ENCODE measurements around the gene YY1. TPM values are rescaled to one million over a fixed set of nuclear protein-coding genes. Genes with fewer than 3 reads are reported as not detected.
"Not testable (repeated sequence)": the region's sequence is repeated elsewhere in the genome, so short reads cannot be mapped to it uniquely, and the experiment has no call there.

Gene YY1
- total RNA-seq, 2 experiments from 2014 or later = 88.6 to 98.2 TPM

DNA sequence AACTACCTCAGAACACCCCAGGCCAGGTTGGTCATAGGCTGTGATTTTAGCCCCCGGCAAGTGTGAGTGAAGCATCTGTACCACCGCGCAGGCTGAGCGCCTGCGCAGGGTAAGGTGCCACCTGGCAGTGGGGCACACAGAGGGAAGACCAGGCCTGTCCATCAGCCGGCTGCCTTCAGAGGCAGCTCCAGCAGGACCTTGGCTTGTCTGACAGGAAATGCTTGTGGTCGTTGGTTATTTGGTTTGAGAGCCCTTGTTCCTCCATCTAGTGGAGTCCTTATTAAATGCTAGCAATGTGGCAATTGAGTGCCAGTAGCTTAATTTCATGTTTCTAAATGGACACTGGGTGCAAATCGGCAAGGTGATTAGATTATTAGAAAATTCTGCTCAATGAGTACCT lies 39.8 kb downstream of the YY1 start:
- POLR2A ChIA-PET = no interaction called here
- H3K27ac Mint-ChIP-seq = peak overlapping the region; percentile 4
- no peak for DNase-seq
- H3K36me3 Mint-ChIP-seq = peaks cover 16% of the 10 kb centered on the region
- H3K27me3 Mint-ChIP-seq = no peaks in the 10 kb centered on the region
- CTCF ChIA-PET = interaction anchor here (0.7 kb wide), 2 partner anchors 16 to 75 kb away, joined by 3 read pairs; no protein-coding TSS in a partner anchor
- intact Hi-C loops (cut with micrococcal nuclease) = loop anchor here (5.0 kb wide), 1 partner anchor 36 kb away; no protein-coding TSS in a partner anchor
- H3K4me1 Mint-ChIP-seq (ENCODE audit: low read depth) = peaks cover 43% of the 10 kb centered on the region
- no peak overlapping the region for H3K4me3 Mint-ChIP-seq
- H3K9me3 Mint-ChIP-seq = no peaks in the 10 kb centered on the region

DNA sequence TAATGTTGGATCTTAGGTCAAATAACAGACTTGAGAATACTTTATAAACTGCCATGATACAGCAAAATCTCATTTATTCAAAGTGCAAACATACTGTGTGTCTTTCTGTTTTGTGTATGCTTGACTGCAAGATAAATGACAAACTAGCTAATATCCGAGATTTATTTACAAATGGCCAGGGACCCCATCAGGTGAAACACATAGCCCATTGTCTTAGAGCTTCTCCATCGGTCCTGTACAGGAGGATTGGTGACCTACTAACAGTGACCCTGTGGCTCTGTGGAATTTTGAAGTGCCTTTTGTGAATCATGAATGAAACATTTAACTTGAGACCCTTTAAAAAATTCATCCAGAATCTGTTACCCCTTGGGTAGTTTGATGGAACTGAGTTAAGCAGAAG lies 40.2 kb downstream of the YY1 start:
- H3K4me3 Mint-ChIP-seq = no peak overlapping the region
- POLR2A ChIA-PET = no interaction called here

DNA sequence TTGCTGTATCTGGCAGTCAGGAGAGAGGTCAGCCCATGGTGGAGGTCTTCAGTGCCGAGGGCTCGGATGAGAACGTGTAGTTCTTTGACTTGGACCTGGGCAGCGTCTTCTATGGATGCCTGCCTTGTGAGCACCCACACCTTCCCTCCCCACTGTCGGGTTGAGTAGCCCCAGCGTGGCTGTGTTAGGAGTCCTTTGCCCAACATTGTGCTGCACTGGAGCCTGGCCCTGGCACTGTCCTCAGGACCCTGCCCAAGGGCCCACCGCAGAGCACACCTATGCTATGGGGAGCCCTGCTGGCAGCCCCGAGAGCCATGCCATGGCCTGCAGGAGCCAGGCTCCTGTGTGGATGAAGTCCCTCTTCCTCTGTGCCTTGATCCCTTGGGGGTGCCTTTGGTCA lies 40.6 kb downstream of the YY1 start:
- H3K9me3 Mint-ChIP-seq = no peaks in the 10 kb centered on the region
- H3K4me3 Mint-ChIP-seq = no peak overlapping the region
- peaks cover 38% of the 10 kb centered on the region for H3K4me1 Mint-ChIP-seq (ENCODE audit: low read depth)
- H3K27me3 Mint-ChIP-seq = no peaks in the 10 kb centered on the region
- peaks cover 11% of the 10 kb centered on the region for H3K36me3 Mint-ChIP-seq
- intact Hi-C loops (cut with micrococcal nuclease) = loop anchor here (5.0 kb wide), 1 partner anchor 37 kb away; no protein-coding TSS in a partner anchor
- CTCF ChIA-PET = no interaction called here
- H3K27ac Mint-ChIP-seq = peak overlapping the region; percentile 18
- DNase-seq = no peak
- POLR2A ChIA-PET = no interaction called here

More for the DNA sequence above, 40.2 kb downstream of the YY1 start:
- Mint-ChIP-seq H3K9me3 (no peaks in the 10 kb centered on the region), H3K27me3 (no peaks in the 10 kb centered on the region), H3K36me3 (peaks cover 15% of the 10 kb centered on the region), H3K4me1 (ENCODE audit: low read depth) (peaks cover 40% of the 10 kb centered on the region), H3K27ac (peak overlapping the region; percentile 4)
- no peak for DNase-seq
- CTCF ChIA-PET = interaction anchor here (0.7 kb wide), 1 partner anchor 17 kb away, joined by 3 read pairs; no protein-coding TSS in a partner anchor
- intact Hi-C loops (cut with micrococcal nuclease) = loop anchor here (5.0 kb wide), 1 partner anchor 37 kb away; no protein-coding TSS in a partner anchor

- CTCF ChIA-PET = interaction anchor here (2.4 kb wide), 1 partner anchor 41 kb away, joined by 13 read pairs; no protein-coding TSS in a partner anchor
- Mint-ChIP-seq H3K36me3 (peaks cover 5% of the 10 kb centered on the region), H3K27ac (peak overlapping the region; percentile 34), H3K27me3 (no peaks in the 10 kb centered on the region), H3K9me3 (no peaks in the 10 kb centered on the region), H3K4me1 (ENCODE audit: low read depth) (peaks cover 24% of the 10 kb centered on the region), H3K4me3 (no peak overlapping the region)
- no peak for DNase-seq
- intact Hi-C loops (cut with micrococcal nuclease) = no loop called here
- POLR2A ChIA-PET = no interaction called here
Measured at GRCh38 chr14:100281286-100282082, 42.5 kb downstream of the YY1 start.

DNA sequence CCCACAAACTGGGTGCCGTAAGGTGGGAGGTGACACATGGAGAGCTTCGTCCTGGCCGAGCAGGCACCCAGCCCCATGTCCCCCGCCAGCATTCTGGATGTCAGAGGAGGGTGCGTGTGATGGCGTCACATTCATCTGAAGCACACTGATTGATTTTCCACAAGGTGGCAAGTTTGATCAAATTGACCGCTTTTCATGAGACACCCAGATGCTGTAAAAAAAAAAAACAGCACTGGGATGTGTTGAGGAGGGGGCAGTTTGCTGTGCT lies 43.1 kb downstream of the YY1 start:
- peaks cover 5% of the 10 kb centered on the region for H3K36me3 Mint-ChIP-seq
- H3K4me1 Mint-ChIP-seq (ENCODE audit: low read depth) = peaks cover 21% of the 10 kb centered on the region
- CTCF ChIA-PET = interaction anchor here (0.9 to 2.4 kb wide), 3 partner anchors 36 to 96 kb away, joined by 3 to 13 read pairs (median 3); no protein-coding TSS in a partner anchor
- no peaks in the 10 kb centered on the region for H3K27me3 Mint-ChIP-seq
- intact Hi-C loops (cut with micrococcal nuclease) = no loop called here
- POLR2A ChIA-PET = no interaction called here
- no peaks in the 10 kb centered on the region for H3K9me3 Mint-ChIP-seq
- H3K27ac Mint-ChIP-seq = peak overlapping the region; percentile 53
- H3K4me3 Mint-ChIP-seq = no peak overlapping the region
- DNase-seq = no peak

- no peak overlapping the region for H3K4me3 Mint-ChIP-seq
- intact Hi-C loops (cut with micrococcal nuclease) = no loop called here
Measured at GRCh38 chr14:100282766-100283419, 43.9 kb downstream of the YY1 start.

GRCh38 chr14:100283436-100283835 lies 44.5 kb downstream of the YY1 start:
- POLR2A ChIA-PET = interaction anchor here (0.6 kb wide), 1 partner anchor 21 kb away, joined by 3 read pairs; no protein-coding TSS in a partner anchor
- H3K4me3 Mint-ChIP-seq; H3K9me3 Mint-ChIP-seq; DNase-seq; H3K27ac Mint-ChIP-seq; H3K36me3 Mint-ChIP-seq; intact Hi-C loops (cut with micrococcal nuclease); H3K27me3 Mint-ChIP-seq: not testable (repeated sequence)
- CTCF ChIA-PET = interaction anchor here (0.8 to 4.9 kb wide), 10 partner anchors 8 to 370 kb away, joined by 3 to 46 read pairs (median 4); no protein-coding TSS in a partner anchor
- peaks cover 12% of the 10 kb centered on the region for H3K4me1 Mint-ChIP-seq (ENCODE audit: low read depth)

More at GRCh38 chr14:100282766-100283419, 43.9 kb downstream of the YY1 start:
- peaks cover 3% of the 10 kb centered on the region for H3K36me3 Mint-ChIP-seq
- H3K9me3 Mint-ChIP-seq = no peaks in the 10 kb centered on the region
- H3K27ac Mint-ChIP-seq = no peak overlapping the region
- H3K27me3 Mint-ChIP-seq = no peaks in the 10 kb centered on the region
- ChIA-PET POLR2A (interaction anchor here (0.6 kb wide), 1 partner anchor 21 kb away, joined by 3 read pairs; no protein-coding TSS in a partner anchor), CTCF (interaction anchor here (0.6 to 4.9 kb wide), 7 partner anchors 14 to 370 kb away, joined by 3 to 46 read pairs (median 3); no protein-coding TSS in a partner anchor)
- no peak for DNase-seq
- peaks cover 17% of the 10 kb centered on the region for H3K4me1 Mint-ChIP-seq (ENCODE audit: low read depth)

GRCh38 chr14:100283984-100284881 lies 45.3 kb downstream of the YY1 start:
- no peak for DNase-seq
- CTCF ChIA-PET = interaction anchor here (0.8 to 4.9 kb wide), 20 partner anchors 9 to 369 kb away, joined by 3 to 46 read pairs (median 8); a partner anchor contains a TSS
- POLR2A ChIA-PET = interaction anchor here (1.0 to 1.1 kb wide), 2 partner anchors 89 to 94 kb away, joined by 3 read pairs; no protein-coding TSS in a partner anchor
- Mint-ChIP-seq H3K4me1 (ENCODE audit: low read depth) (peaks cover 6% of the 10 kb centered on the region), H3K4me3 (peak overlapping the region; percentile 35), H3K27me3 (no peaks in the 10 kb centered on the region), H3K9me3 (no peaks in the 10 kb centered on the region), H3K36me3 (peaks cover 3% of the 10 kb centered on the region), H3K27ac (no peak overlapping the region)
- intact Hi-C loops (cut with micrococcal nuclease) = no loop called here

DNA sequence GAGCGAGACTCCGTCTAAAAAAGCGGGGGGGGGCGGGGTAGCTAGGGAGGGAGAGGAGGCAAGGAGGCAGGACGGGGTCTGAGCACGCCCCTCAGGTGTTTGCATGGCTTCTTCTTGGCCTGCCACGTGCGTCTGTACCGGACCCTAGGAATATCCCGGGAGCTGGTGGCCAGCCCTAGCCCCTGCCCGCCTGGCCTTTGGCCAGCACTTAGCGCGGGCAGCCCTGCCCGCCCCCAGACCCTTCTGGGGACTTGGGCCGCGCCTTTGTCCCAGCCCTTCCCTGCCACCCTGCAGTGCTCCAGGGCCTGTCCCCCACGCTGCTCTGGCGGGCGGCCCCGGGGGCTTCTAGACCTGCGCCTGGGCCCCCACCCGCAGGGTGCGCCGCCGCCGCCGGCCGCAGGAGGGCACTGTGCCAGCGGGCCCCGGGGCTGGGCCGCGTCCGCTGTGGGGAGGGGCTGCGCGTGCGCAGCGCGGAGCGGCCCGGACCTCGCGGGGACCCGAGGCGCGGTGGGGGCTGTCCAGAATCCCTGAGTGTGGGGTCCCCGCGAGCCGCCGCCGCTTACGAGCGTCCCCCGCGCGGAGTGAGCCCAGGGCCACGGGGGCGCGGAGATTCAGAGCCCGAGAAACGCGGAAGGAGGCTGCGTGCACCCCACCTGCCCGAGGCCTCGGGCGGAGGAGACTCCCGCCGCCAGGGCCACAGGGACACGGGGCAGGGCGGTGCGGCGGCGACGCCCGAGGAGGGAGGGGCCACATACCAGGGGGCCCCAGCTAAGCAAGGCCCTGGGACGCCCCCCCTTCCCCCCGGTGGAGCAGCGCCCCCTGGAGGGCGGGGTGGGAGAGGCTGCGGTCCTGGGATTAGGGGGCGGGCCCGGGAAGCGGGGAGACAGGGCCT lies 46.3 kb downstream of the YY1 start:
- POLR2A ChIA-PET = interaction anchor here (1.0 to 1.3 kb wide), 3 partner anchors 88 to 92 kb away, joined by 3 to 5 read pairs (median 3); a partner anchor contains a TSS
- H3K4me1 Mint-ChIP-seq (ENCODE audit: low read depth) = peaks cover 6% of the 10 kb centered on the region
- H3K27me3 Mint-ChIP-seq = no peaks in the 10 kb centered on the region
- intact Hi-C loops (cut with micrococcal nuclease) = loop anchor here (1.0 kb wide), 1 partner anchor 92 kb away; no protein-coding TSS in a partner anchor
- peak overlapping the region; percentile 69 for H3K4me3 Mint-ChIP-seq
- no peak overlapping the region for H3K27ac Mint-ChIP-seq
- CTCF ChIA-PET = interaction anchor here (0.7 to 4.9 kb wide), 24 partner anchors 10 to 360 kb away, joined by 3 to 46 read pairs (median 6); a partner anchor contains a TSS
- H3K9me3 Mint-ChIP-seq = no peaks in the 10 kb centered on the region
- H3K36me3 Mint-ChIP-seq = peaks cover 3% of the 10 kb centered on the region
- DNase-seq = peak; percentile 83

DNA sequence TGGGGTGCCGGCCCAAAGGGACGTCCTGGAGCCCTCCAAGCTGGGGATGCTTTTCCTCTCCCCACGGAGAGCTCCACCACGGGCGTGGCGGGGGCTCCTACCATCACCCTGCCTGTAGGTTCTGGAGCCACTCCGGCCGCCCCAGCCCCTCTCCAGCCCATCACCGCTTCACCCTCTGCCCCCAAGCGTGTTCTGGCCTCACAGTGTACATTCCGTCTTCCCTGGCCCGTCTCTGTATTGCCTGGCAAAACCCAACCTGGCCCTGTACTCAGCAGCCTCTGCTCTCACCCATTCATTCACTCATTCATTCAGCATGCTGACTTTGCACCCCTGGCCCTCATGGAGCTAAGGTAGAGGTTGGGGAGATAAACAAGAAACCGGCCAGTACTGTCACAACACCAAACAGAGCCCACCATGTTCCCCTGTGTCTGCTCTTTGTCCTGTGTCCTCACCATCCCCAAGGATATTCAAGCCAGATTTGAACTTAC lies 47.0 kb downstream of the YY1 start:
- ChIA-PET CTCF (interaction anchor here (0.7 to 4.9 kb wide), 22 partner anchors 9 to 360 kb away, joined by 3 to 46 read pairs (median 6); a partner anchor contains a TSS), POLR2A (interaction anchor here (0.6 to 1.3 kb wide), 2 partner anchors 50 to 90 kb away, joined by 4 to 5 read pairs; a partner anchor contains a TSS)
- H3K4me1 Mint-ChIP-seq (ENCODE audit: low read depth) = peaks cover 6% of the 10 kb centered on the region
- H3K4me3 Mint-ChIP-seq = peak overlapping the region; percentile 69
- H3K27me3 Mint-ChIP-seq = no peaks in the 10 kb centered on the region
- DNase-seq = no peak
- H3K36me3 Mint-ChIP-seq = no peaks in the 10 kb centered on the region
- H3K9me3 Mint-ChIP-seq = no peaks in the 10 kb centered on the region
- H3K27ac Mint-ChIP-seq = no peak overlapping the region
- intact Hi-C loops (cut with micrococcal nuclease) = loop anchor here (1.0 kb wide), 1 partner anchor 91 kb away; no protein-coding TSS in a partner anchor

Measured in activated CD4-positive, alpha-beta memory T cell treated with anti-CD3 and anti-CD28 coated beads for 36 hours (primary cell).